SK-N-SH (cell line): ENCODE results near the gene IGF2R. TPM values are rescaled to one million over a fixed set of nuclear protein-coding genes. Genes with fewer than 3 reads are reported as not detected.

Source experiments
- CTCF ChIA-PET: fragments of 300-600, 350-600 bp; formaldehyde crosslinking; extraction: SDS; loops from one replicate; lab custom pipeline; 2021; lab: Yijun Ruan, JAX
- POLR2A ChIA-PET: fragments of 350-600 bp; sonication (Branson Sonifier 250); formaldehyde crosslinking; extraction: SDS; loops from one replicate; lab custom pipeline; 2020; ENCODE audit warnings: antibody characterized with exemption, inconsistent platforms; lab: Yijun Ruan, JAX
- DNase-seq: peaks from one replicate; pipeline ENCODE4 v3.0.0; 2012
- H2AFZ ChIP-seq: fragments of 200-600 bp; sonication (generic); 2 replicates; pipeline ENCODE4 v1.8.1; 2016; ENCODE audit warnings: antibody characterized with exemption, mild to moderate bottlenecking, low read depth
- H3F3A ChIP-seq: fragments of 200-600 bp; sonication (generic); replicated peaks from 2 replicates; pipeline ENCODE3; 2016; ENCODE audit warnings: antibody characterized with exemption, mild to moderate bottlenecking; ENCODE audit not compliant: insufficient read depth
- H3K27ac ChIP-seq, 2 experiments: fragments of 200-500 bp in 1 of 2; fragments of 200-600 bp in 1 of 2; sonication (Bioruptor generic) in 1 of 2; sonication (generic), shearing (Covaris generic) in 1 of 2; 2 replicates each; pipeline versions ENCODE4 v1.5.1 to v1.6.1; 2014 to 2016; ENCODE audit warnings: low read depth in 2 of 2, inconsistent platforms in 1 of 2, low read length in 1 of 2, mild to moderate bottlenecking in 1 of 2, mixed read lengths in 1 of 2
- H3K27me3 ChIP-seq: fragments of 200-600 bp; sonication (generic), shearing (Covaris generic); 2 replicates; pipeline ENCODE4 v1.6.1; 2016; ENCODE audit warnings: mixed run types; ENCODE audit not compliant: insufficient read depth
- H3K36me3 ChIP-seq, 2 experiments: fragments of 200-500 bp in 1 of 2; fragments of 200-600 bp in 1 of 2; sonication (Bioruptor generic) in 1 of 2; sonication (generic) in 1 of 2; replicated peaks in 1 of 2; 2 replicates each; pipeline versions ENCODE3 to v1.5.1; 2014 to 2016; ENCODE audit warnings: low read length in 1 of 2, mild to moderate bottlenecking in 1 of 2; ENCODE audit not compliant: insufficient read depth in 2 of 2, control insufficient read depth in 1 of 2
- H3K4me1 ChIP-seq, 2 experiments: fragments of 200-500 bp in 1 of 2; fragments of 200-600 bp in 1 of 2; sonication (Bioruptor generic) in 1 of 2; sonication (generic), shearing (Covaris generic) in 1 of 2; 2 replicates each; pipeline versions ENCODE4 v1.5.1 to v1.6.1; 2014 to 2016; ENCODE audit warnings: low read depth in 1 of 2, low read length in 1 of 2, mixed run types in 1 of 2; ENCODE audit not compliant: insufficient read depth in 2 of 2, control insufficient read depth in 1 of 2
- H3K4me2 ChIP-seq: fragments of 200-600 bp; sonication (generic), shearing (Covaris generic); 2 replicates; pipeline ENCODE4 v1.6.1; 2017; ENCODE audit warnings: mixed run types
- H3K4me3 ChIP-seq, 2 experiments: fragments of 200-500 bp in 1 of 2; fragments of 200-600 bp in 1 of 2; sonication (Bioruptor generic) in 1 of 2; sonication (generic), shearing (Covaris generic) in 1 of 2; 2 replicates each; pipeline versions ENCODE4 v1.5.1 to v1.8.1; 2014 to 2016; ENCODE audit warnings: low read depth in 2 of 2, inconsistent platforms in 1 of 2, low read length in 1 of 2, mild to moderate bottlenecking in 1 of 2, mixed read lengths in 1 of 2, moderate library complexity in 1 of 2
- H3K79me2 ChIP-seq: fragments of 200-600 bp; sonication (generic); 2 replicates; pipeline ENCODE4 v1.8.1; 2017; ENCODE audit warnings: mild to moderate bottlenecking; ENCODE audit not compliant: insufficient read depth
- H3K9ac ChIP-seq: fragments of 200-600 bp; sonication (generic); 2 replicates; pipeline ENCODE4 v1.6.1; 2017; ENCODE audit warnings: mixed run types
- H3K9me2 ChIP-seq: fragments of 200-600 bp; sonication (generic); 2 replicates; pipeline ENCODE4 v1.6.1; 2017; ENCODE audit warnings: mixed run types
- H3K9me3 ChIP-seq: fragments of 200-600 bp; sonication (generic); 2 replicates; pipeline ENCODE4 v1.6.1; 2017; ENCODE audit warnings: mixed run types, mild to moderate bottlenecking, moderate library complexity
- H4K20me1 ChIP-seq: fragments of 200-600 bp; sonication (generic); 2 replicates; pipeline ENCODE4 v1.6.1; 2017; ENCODE audit warnings: mild to moderate bottlenecking, mixed run types; ENCODE audit not compliant: insufficient read depth
- ELF1 ChIP-seq: IDR thresholded peaks from 2 replicates; pipeline ENCODE4 v1.4.0; 2012
- EZH2phosphoT487 ChIP-seq: fragments of 200-600 bp; sonication (generic); IDR thresholded peaks from 2 replicates; pipeline ENCODE4 v1.6.1; 2017; ENCODE audit warnings: low read depth, mixed run types, mild to moderate bottlenecking, antibody characterized with exemption, moderate library complexity, borderline replicate concordance
- FOXJ3 ChIP-seq: sonication (generic); formaldehyde crosslinking; IDR thresholded peaks from 2 replicates; pipeline ENCODE4 v1.5.1; 2020; ENCODE audit warnings: mild to moderate bottlenecking, missing genetic modification reagents
- GABPA ChIP-seq: IDR thresholded peaks from 2 replicates; pipeline ENCODE4 v1.4.0; 2012; ENCODE audit warnings: low read depth, mild to moderate bottlenecking
- GATA2 ChIP-seq: sonication (generic); formaldehyde crosslinking; IDR thresholded peaks from 2 replicates; pipeline ENCODE4 v1.5.0; 2020; ENCODE audit warnings: mild to moderate bottlenecking, missing genetic modification reagents
- JUND ChIP-seq: IDR thresholded peaks from 2 replicates; pipeline ENCODE4 v1.4.0; 2012
- MEF2A ChIP-seq: IDR thresholded peaks from 2 replicates; pipeline ENCODE4 v1.4.0; 2012; ENCODE audit warnings: low read depth, borderline replicate concordance
- NRF1 ChIP-seq: IDR thresholded peaks from 2 replicates; pipeline ENCODE4 v1.6.1; 2012; ENCODE audit warnings: low read depth, mild to moderate bottlenecking, low read length
- PBX3 ChIP-seq: IDR thresholded peaks from 2 replicates; pipeline ENCODE4; 2012
- RCOR1 ChIP-seq: fragments of 150-350 bp; IDR thresholded peaks from 2 replicates; pipeline ENCODE4 v1.6.1; 2017; ENCODE audit warnings: antibody characterized with exemption, low read length
- REST ChIP-seq: IDR thresholded peaks from 2 replicates; pipeline ENCODE4 v1.6.1; 2012; ENCODE audit warnings: mild to moderate bottlenecking, low read depth, low read length, moderate library complexity
- RFX5 ChIP-seq: IDR thresholded peaks from 2 replicates; pipeline ENCODE4 v1.6.1; 2012; ENCODE audit warnings: mild to moderate bottlenecking, improper control_type of control experiment, low read length
- SMC3 ChIP-seq: IDR thresholded peaks from 2 replicates; pipeline ENCODE4 v1.6.1; 2012; ENCODE audit warnings: low read depth, low read length, improper control_type of control experiment
- TCF12 ChIP-seq: IDR thresholded peaks from 2 replicates; pipeline ENCODE4 v1.4.0; 2012
- TEAD4 ChIP-seq: IDR thresholded peaks from 2 replicates; pipeline ENCODE4 v1.4.0; 2012; ENCODE audit warnings: mild to moderate bottlenecking, borderline replicate concordance; ENCODE audit not compliant: insufficient read depth
- USF1 ChIP-seq: IDR thresholded peaks from 2 replicates; pipeline ENCODE4 v1.4.0; 2012; ENCODE audit warnings: low read depth, borderline replicate concordance
- YY1 ChIP-seq: IDR thresholded peaks from 2 replicates; pipeline ENCODE4 v1.4.0; 2012; ENCODE audit warnings: low read depth, mild to moderate bottlenecking
- WGBS: methylation state at CpG from one replicate; pipeline ENCODE4 v1.1.6; 2017; ENCODE audit warnings: low lambda C conversion rate; 5-methylcytosine and 5-hydroxymethylcytosine counted together
- polyA plus RNA-seq, 3 experiments: library from polyadenylated mRNA; depleted of rRNA; stranded (reverse); fragments of >200 nt; gene quantifications; 2 replicates each; pipeline ENCODE4 v1.2.3, GENCODE V29; 2012

Gene IGF2R
- polyA plus RNA-seq, 1 of the 3 experiments (the other 2 are of a cell fraction): 45.0 TPM

- TF ChIP-seq TEAD4: peak; percentile 54; the same call in 1 of the 2 replicates
- no peak for TF ChIP-seq RFX5
- no peak for TF ChIP-seq RCOR1
- no peak for TF ChIP-seq JUND
- TF ChIP-seq TCF12: peak; percentile 84
- no peak for TF ChIP-seq ELF1
Measured at GRCh38 chr6:160030103-160030502, 61.2 kb downstream of the IGF2R start (continued).

GRCh38 chr6:160031442-160031841 is 62.6 kb downstream of the IGF2R start:
- peaks cover 6% of the 10 kb centered on the region; the same call in 1 of the 2 replicates for H3K79me2 ChIP-seq
- 85% methylated on average over 8 of the region's 8 CpGs for WGBS
- no peaks in the 10 kb centered on the region for H3K9me2 ChIP-seq
- no peaks in the 10 kb centered on the region for H3K27me3 ChIP-seq
- peak overlapping the region in 1 of 2 experiments; percentile 76; a peak in 1 of 4 replicates for H3K27ac ChIP-seq
- H4K20me1 ChIP-seq: no peaks in the 10 kb centered on the region; the same call in 1 of the 2 replicates
- H3K4me1 ChIP-seq: peaks cover 7 to 9% of the 10 kb centered on the region in 2 experiments; a peak in 3 of 4 replicates
- H3K4me2 ChIP-seq: no peak overlapping the region
- no peak for DNase-seq
- H3K9me3 ChIP-seq: no peaks in the 10 kb centered on the region
- H3K36me3 ChIP-seq: peaks cover 40 to 57% of the 10 kb centered on the region in 2 experiments
- no peak overlapping the region for H2AFZ ChIP-seq
- CTCF ChIA-PET: no interaction called here
- no peak overlapping the region for H3K4me3 ChIP-seq
- POLR2A ChIA-PET: no interaction called here
- peaks cover 4% of the 10 kb centered on the region for H3F3A ChIP-seq
- no peak overlapping the region for H3K9ac ChIP-seq
- TF ChIP-seq MEF2A (no peak), FOXJ3 (CRISPR knock-in tag) (no peak), YY1 (no peak), GATA2 (CRISPR knock-in tag) (no peak), RCOR1 (no peak), PBX3 (no peak), GABPA (no peak)

GRCh38 chr6:160031871-160032270 is 63.0 kb downstream of the IGF2R start:
- Histone ChIP-seq H3K4me2 (no peak overlapping the region), H3K9me3 (no peaks in the 10 kb centered on the region), H3K27me3 (no peaks in the 10 kb centered on the region), H3K9ac (no peak overlapping the region), H3K9me2 (no peaks in the 10 kb centered on the region), H3K4me1 (peaks cover 7 to 9% of the 10 kb centered on the region in 2 experiments; a peak in 3 of 4 replicates), H3F3A (peaks cover 8% of the 10 kb centered on the region), H3K36me3 (peaks cover 40 to 53% of the 10 kb centered on the region in 2 experiments), H3K79me2 (peaks cover 6% of the 10 kb centered on the region; the same call in 1 of the 2 replicates), H2AFZ (no peak overlapping the region), H3K27ac (no peak overlapping the region), H4K20me1 (no peaks in the 10 kb centered on the region; the same call in 1 of the 2 replicates), H3K4me3 (no peak overlapping the region)
- WGBS: 99% methylated on average over 10 of the region's 11 CpGs
- DNase-seq: no peak
- POLR2A ChIA-PET: no interaction called here
- TF ChIP-seq REST (no peak), SMC3 (no peak), NRF1 (no peak), GABPA (no peak), MEF2A (no peak), EZH2phosphoT487 (no peak), FOXJ3 (CRISPR knock-in tag) (no peak), YY1 (no peak), USF1 (no peak), ELF1 (no peak)
- CTCF ChIA-PET: no interaction called here
